ENCODE data around the gene BAHCC1. TPM values are rescaled to one million over a fixed set of nuclear protein-coding genes. Genes with fewer than 3 reads are reported as not detected.
A peak's percentile ranks its signal among the peaks of the same experiment; 100 is the strongest.

BAHCC1 gene
- total RNA-seq, 1 donor from 2014 or later, result 0.91 TPM

- intact Hi-C loops (cut with micrococcal nuclease), result loop anchor here (1.0 to 5.0 kb wide), 3 partner anchors 37 to 118 kb away; partner anchors contain the start of genes BAHCC1 and FAAP100
- peak overlapping the region; percentile 91 for H3K4me3 Mint-ChIP-seq (ENCODE audit: low read depth)
- peak overlapping the region; percentile 88 for H3K27ac Mint-ChIP-seq
- no peaks in the 10 kb centered on the region for H3K27me3 Mint-ChIP-seq (ENCODE audit: low read depth)
- peaks cover 13% of the 10 kb centered on the region for H3K4me1 Mint-ChIP-seq (ENCODE audit: low read depth)
- H3K9me3 Mint-ChIP-seq, result no peaks in the 10 kb centered on the region
- peak; percentile 64 for DNase-seq (ENCODE audit: low spot score)
- H3K36me3 Mint-ChIP-seq (ENCODE audit: low read depth), result peaks cover 32% of the 10 kb centered on the region
Observed at GRCh38 chr17:81514739-81515529, 119.7 kb downstream of the BAHCC1 start.

- Mint-ChIP-seq H3K9me3 (no peaks in the 10 kb centered on the region), H3K36me3 (ENCODE audit: low read depth) (peaks cover 25% of the 10 kb centered on the region), H3K4me1 (ENCODE audit: low read depth) (peaks cover 10% of the 10 kb centered on the region), H3K27ac (peak overlapping the region; percentile 88), H3K27me3 (ENCODE audit: low read depth) (no peaks in the 10 kb centered on the region), H3K4me3 (ENCODE audit: low read depth) (peak overlapping the region; percentile 91)
- intact Hi-C loops (cut with micrococcal nuclease), result loop anchor here (1.0 to 5.0 kb wide), 2 partner anchors 37 to 87 kb away; partner anchors contain the start of gene FAAP100
- no peak for DNase-seq (ENCODE audit: low spot score)
Observed at GRCh38 chr17:81515530-81516041, 120.3 kb downstream of the BAHCC1 start.

Other genes with a start within 250 kb of the BAHCC1 start
- not detected in 2 replicates for gene PVALEF, start 229.9 kb upstream of the BAHCC1 start, total RNA-seq
- 0.48 and 0.89 TPM in 2 replicates for gene AATK, start 229.2 kb upstream of the BAHCC1 start, total RNA-seq
- 14.0 and 14.8 TPM in 2 replicates for gene CEP131, start 172.5 kb upstream of the BAHCC1 start, total RNA-seq
- 33.4 and 39.1 TPM in 2 replicates for gene TEPSIN, start 156.4 kb upstream of the BAHCC1 start, total RNA-seq
- 57.7 and 58.1 TPM in 2 replicates for gene NDUFAF8, start 156.1 kb upstream of the BAHCC1 start, total RNA-seq
- 102 and 116 TPM in 2 replicates for gene SLC38A10, start 100.2 kb upstream of the BAHCC1 start, total RNA-seq
- 4,152 and 4,174 TPM in 2 replicates for gene ACTG1, start 117.3 kb downstream of the BAHCC1 start, total RNA-seq
- 1.1 TPM in 2 replicates for gene FSCN2, start 132.9 kb downstream of the BAHCC1 start, total RNA-seq
- gene FAAP100, start 156.9 kb downstream of the BAHCC1 start, total RNA-seq, result 61.6 and 64.4 TPM in 2 replicates
- 128 and 138 TPM in 2 replicates for gene NPLOC4, start 241.7 kb downstream of the BAHCC1 start, total RNA-seq
- gene TSPAN10, start 241.7 kb downstream of the BAHCC1 start, total RNA-seq, result 0.30 and 0.44 TPM in 2 replicates

Data from activated T-helper 2 cell treated with anti-CD3 and anti-CD28 coated beads, Interferon-gamma antibody, Interleukin-2, Interleukin-4, amounts not matched to agents 10 μg/mL and 5 μg/mL and 100 μg/mL, durations not matched to agents 14 hours and 24 hours and 36 hours (primary cell).